PC-9 (cell line): Measurements from ENCODE around the gene CCDC66. TPM values are rescaled to one million over a fixed set of nuclear protein-coding genes. Genes with fewer than 3 reads are reported as not detected.

Experiments
- Bru-seq: library from RNA; stranded (reverse); fragments of 400-500 nt; gene quantifications from one replicate; lab custom pipeline; 2021; lab: Mats Ljungman, UMichigan
- BruChase-seq, 2 experiments: library from RNA; stranded (reverse); fragments of 400-500 nt; gene quantifications; one replicate each; lab custom pipeline; 2021; lab: Mats Ljungman, UMichigan
- BruUV-seq: library from RNA; stranded (reverse); fragments of 400-500 nt; replicated peaks from 2 replicates; lab custom pipeline; 2021; lab: Mats Ljungman, UMichigan
- CTCF ChIA-PET: fragments of 300-600 bp; sonication (Branson Sonifier 250); formaldehyde crosslinking; loops from one replicate; lab custom pipeline; 2022; ENCODE audit warnings: antibody characterized with exemption; lab: Charles Lee
- POLR2A ChIA-PET: fragments of 300-600 bp; sonication (Branson Sonifier 250); formaldehyde crosslinking; loops from one replicate; lab custom pipeline; 2022; ENCODE audit warnings: antibody characterized with exemption; ENCODE audit not compliant: unreplicated experiment; lab: Charles Lee
- DNase-seq, 2 experiments: peaks; one replicate each; pipeline versions ENCODE4 v3.0.0 to v3.0.0-alpha.2; 2015 to 2022; ENCODE audit warnings: mixed read lengths in 1 of 2
- H2AFZ ChIP-seq: fragments of 200-600 bp; sonication (generic); 2 replicates; pipeline ENCODE4 v1.8.1; 2017; ENCODE audit warnings: antibody characterized with exemption
- H3F3A ChIP-seq: fragments of 200-600 bp; sonication (generic); 2 replicates; pipeline ENCODE4 v1.8.1; 2017; ENCODE audit warnings: antibody characterized with exemption, mild to moderate bottlenecking, low read depth; ENCODE audit not compliant: insufficient read depth
- H3K27ac ChIP-seq: fragments of 200-600 bp; sonication (generic); 2 replicates; pipeline ENCODE4 v1.6.1; 2016; ENCODE audit warnings: mixed run types
- H3K27me3 ChIP-seq: fragments of 200-600 bp; sonication (generic); 2 replicates; pipeline ENCODE4 v1.6.1; 2016; ENCODE audit warnings: low read depth, mixed run types; ENCODE audit not compliant: insufficient read depth
- H3K36me3 ChIP-seq: fragments of 200-600 bp; sonication (generic); 2 replicates; pipeline ENCODE4 v1.6.1; 2016; ENCODE audit warnings: low read depth, mixed run types
- H3K4me1 ChIP-seq: fragments of 200-600 bp; sonication (generic); replicated peaks from 2 replicates; pipeline ENCODE4 v1.6.1; 2016; ENCODE audit warnings: mixed run types; ENCODE audit not compliant: insufficient read depth
- H3K4me2 ChIP-seq: fragments of 200-600 bp; sonication (generic); 2 replicates; pipeline ENCODE4 v1.6.1; 2017; ENCODE audit warnings: mixed run types
- H3K4me3 ChIP-seq: fragments of 200-600 bp; sonication (generic); 2 replicates; pipeline ENCODE4 v1.6.1; 2016; ENCODE audit warnings: mixed run types
- H3K79me2 ChIP-seq: fragments of 200-600 bp; sonication (generic); 2 replicates; pipeline ENCODE4 v1.6.1; 2017; ENCODE audit warnings: low read depth, mixed run types
- H3K9me2 ChIP-seq: fragments of 200-600 bp; sonication (generic); 2 replicates; pipeline ENCODE4 v1.8.1; 2017; ENCODE audit warnings: mild to moderate bottlenecking; ENCODE audit not compliant: insufficient read depth
- H3K9me3 ChIP-seq: fragments of 200-600 bp; sonication (generic); 2 replicates; pipeline ENCODE4 v1.8.1; 2016; ENCODE audit warnings: low read depth; ENCODE audit not compliant: insufficient read depth
- H4K20me1 ChIP-seq: fragments of 200-600 bp; sonication (generic); 2 replicates; pipeline ENCODE4 v1.8.1; 2017; ENCODE audit not compliant: insufficient read depth
- EZH2 ChIP-seq: fragments of 200-600 bp; sonication (generic); IDR thresholded peaks from 2 replicates; pipeline ENCODE4 v1.8.0; 2017; ENCODE audit warnings: antibody characterized with exemption, low read depth
- intact Hi-C: fragments of 100-400 bp; cut with micrococcal nuclease; formaldehyde crosslinking; loops from one replicate; pipeline ENCODE4 v1.10.0; 2022; ENCODE audit not compliant: unreplicated experiment
- long read RNA-seq: library from polyadenylated mRNA; stranded (forward); transcript quantifications from one replicate; pipeline ENCODE4 v2.0.0, GENCODE V29; 2022
- total RNA-seq: library from RNA; stranded (reverse); gene quantifications from 2 replicates; pipeline ENCODE4 v1.2.3, GENCODE V29; 2021
- TF ChIP-seq, protein P1 (sequence below): fragments of 200-600 bp; sonication (generic); conservative IDR thresholded peaks from 2 replicates; pipeline ENCODE4 v1.6.1; 2017; ENCODE audit warnings: mixed run types, antibody characterized with exemption, mild to moderate bottlenecking, moderate library complexity

Gene CCDC66
- total RNA-seq (17.3 and 22.3 TPM in 2 replicates), Bru-seq, nascent RNA (percentile 80 among the genes with signal in this experiment), BruChase-seq, experiment 1, labeled RNA remaining after a 2-hour chase (percentile 81 among the genes with signal in this experiment), BruChase-seq, experiment 2, labeled RNA remaining after a 6-hour chase (percentile 60 among the genes with signal in this experiment)
- long read RNA-seq, transcript CCDC66-203 (18 exons, 3,096 nt): major isoform, 8 of 51 reads
- long read RNA-seq, partial matches to known transcripts: 3 of 51 reads
- long read RNA-seq, other reads (novel, unspliced or antisense): 40 of 51 reads

- no peaks in the 10 kb centered on the region for H3K9me3 ChIP-seq
- 0 out of 2 replicates have a peak, but pooled peaks cover 7% of the 10 kb centered on the region for H3K36me3 ChIP-seq
- peak within 1 kb of the TSS; percentile 92 for H2AFZ ChIP-seq
- BruUV-seq: TSS peak; percentile 61
- H3K4me3 ChIP-seq: peak within 1 kb of the TSS; percentile 70
- intact Hi-C loops: no loop called here
- DNase-seq: peak; percentile 76 to 89
- ChIA-PET CTCF (no interaction called here), POLR2A (interaction anchor here (0.6 to 0.7 kb wide), 3 partner anchors 25 to 491 kb away, joined by 3 to 7 read pairs (median 4); no protein-coding TSS in a partner anchor)
- TF ChIP-seq, protein P1, sequence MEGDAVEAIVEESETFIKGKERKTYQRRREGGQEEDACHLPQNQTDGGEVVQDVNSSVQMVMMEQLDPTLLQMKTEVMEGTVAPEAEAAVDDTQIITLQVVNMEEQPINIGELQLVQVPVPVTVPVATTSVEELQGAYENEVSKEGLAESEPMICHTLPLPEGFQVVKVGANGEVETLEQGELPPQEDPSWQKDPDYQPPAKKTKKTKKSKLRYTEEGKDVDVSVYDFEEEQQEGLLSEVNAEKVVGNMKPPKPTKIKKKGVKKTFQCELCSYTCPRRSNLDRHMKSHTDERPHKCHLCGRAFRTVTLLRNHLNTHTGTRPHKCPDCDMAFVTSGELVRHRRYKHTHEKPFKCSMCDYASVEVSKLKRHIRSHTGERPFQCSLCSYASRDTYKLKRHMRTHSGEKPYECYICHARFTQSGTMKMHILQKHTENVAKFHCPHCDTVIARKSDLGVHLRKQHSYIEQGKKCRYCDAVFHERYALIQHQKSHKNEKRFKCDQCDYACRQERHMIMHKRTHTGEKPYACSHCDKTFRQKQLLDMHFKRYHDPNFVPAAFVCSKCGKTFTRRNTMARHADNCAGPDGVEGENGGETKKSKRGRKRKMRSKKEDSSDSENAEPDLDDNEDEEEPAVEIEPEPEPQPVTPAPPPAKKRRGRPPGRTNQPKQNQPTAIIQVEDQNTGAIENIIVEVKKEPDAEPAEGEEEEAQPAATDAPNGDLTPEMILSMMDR: peak; percentile 75
- TF ChIP-seq EZH2: no peak
- peaks cover 20% of the 10 kb centered on the region for H3K79me2 ChIP-seq
- peak within 1 kb of the TSS; percentile 82 for H3K4me2 ChIP-seq
- no peaks in the 10 kb centered on the region for H4K20me1 ChIP-seq
- H3F3A ChIP-seq: no peaks in the 10 kb centered on the region; the same call in 1 of the 2 replicates
- H3K4me1 ChIP-seq: peaks cover 11% of the 10 kb centered on the region
- peaks cover 31% of the 10 kb centered on the region for H3K27me3 ChIP-seq
- H3K9me2 ChIP-seq: no peaks in the 10 kb centered on the region
- H3K27ac ChIP-seq: peak within 1 kb of the TSS; percentile 28
Observed at GRCh38 chr3:56556908-56557830, at the start of gene CCDC66. Gene CCDC66, plus strand, starts transcription at chr3:56557175. Its CDS starts 68 bp downstream, at chr3:56557243.

- H3K4me3 ChIP-seq: no peak overlapping the region
- peaks cover 20% of the 10 kb centered on the region for H3K27me3 ChIP-seq
- no peaks in the 10 kb centered on the region for H4K20me1 ChIP-seq
- H3K79me2 ChIP-seq: no peaks in the 10 kb centered on the region
- no peaks in the 10 kb centered on the region for H3K9me2 ChIP-seq
- no peak for DNase-seq
- no peak overlapping the region for H3K27ac ChIP-seq
- H3K9me3 ChIP-seq: no peaks in the 10 kb centered on the region
- ChIA-PET POLR2A (no interaction called here), CTCF (no interaction called here)
- TF ChIP-seq EZH2: no peak
- TF ChIP-seq, protein P1: no peak
- BruUV-seq: no TSS peak
- H2AFZ ChIP-seq: no peak overlapping the region
- H3F3A ChIP-seq: no peaks in the 10 kb centered on the region
- H3K4me2 ChIP-seq: no peak overlapping the region
- H3K36me3 ChIP-seq: no peaks in the 10 kb centered on the region
- H3K4me1 ChIP-seq: no peaks in the 10 kb centered on the region
- intact Hi-C loops: no loop called here
Observed at GRCh38 chr3:56519641-56520040, 37.3 kb upstream of the CCDC66 start.

- intact Hi-C loops: no loop called here
- BruUV-seq: no TSS peak
- peaks cover 20% of the 10 kb centered on the region for H3K27me3 ChIP-seq
- TF ChIP-seq, protein P1: no peak
- TF ChIP-seq EZH2: no peak
- no peak for DNase-seq
- H3K4me2 ChIP-seq: no peak overlapping the region
- H3F3A ChIP-seq: no peaks in the 10 kb centered on the region
- H3K4me1 ChIP-seq: no peaks in the 10 kb centered on the region
- H3K4me3 ChIP-seq: no peak overlapping the region
- ChIA-PET CTCF (no interaction called here), POLR2A (no interaction called here)
- H3K9me3 ChIP-seq: no peaks in the 10 kb centered on the region
- H4K20me1 ChIP-seq: no peaks in the 10 kb centered on the region
- H3K9me2 ChIP-seq: no peaks in the 10 kb centered on the region
- no peaks in the 10 kb centered on the region for H3K79me2 ChIP-seq
- H3K36me3 ChIP-seq: no peaks in the 10 kb centered on the region
- H3K27ac ChIP-seq: no peak overlapping the region
- H2AFZ ChIP-seq: no peak overlapping the region
Observed at GRCh38 chr3:56522374-56522773, 34.6 kb upstream of the CCDC66 start.
